Measurements from ENCODE around the gene TMEM130. TPM values are rescaled to one million over a fixed set of nuclear protein-coding genes. Genes with fewer than 3 reads are reported as not detected.

TMEM130 gene
- total RNA-seq, 1 experiment from 2014 or later: not detected

DNA sequence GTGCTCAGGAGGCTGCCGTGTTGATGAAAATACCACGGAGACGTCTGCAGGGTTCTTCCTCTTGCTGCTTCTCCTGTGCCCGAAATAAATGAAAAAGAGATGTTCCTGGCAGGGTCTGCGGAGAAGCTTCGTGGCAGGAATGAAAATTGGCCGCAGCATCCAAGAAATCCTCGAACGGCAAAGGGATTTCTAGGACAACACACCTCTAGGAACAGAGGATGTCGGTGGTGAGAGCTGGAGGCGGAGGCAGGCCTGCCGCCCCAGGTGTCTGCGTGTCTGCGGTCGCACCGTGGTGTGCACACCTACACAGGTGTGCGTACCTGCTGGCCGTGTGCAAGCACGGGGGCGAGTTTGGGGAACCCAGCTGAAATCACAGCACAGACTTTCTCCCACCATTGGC lies 43.4 kb downstream of the TMEM130 start:
- CTCF ChIA-PET: interaction anchor here (0.6 to 0.7 kb wide), 2 partner anchors 72 to 737 kb away, joined by 3 to 10 read pairs; no protein-coding TSS in a partner anchor
- BruUV-seq (replicated peaks): no TSS peak

DNA sequence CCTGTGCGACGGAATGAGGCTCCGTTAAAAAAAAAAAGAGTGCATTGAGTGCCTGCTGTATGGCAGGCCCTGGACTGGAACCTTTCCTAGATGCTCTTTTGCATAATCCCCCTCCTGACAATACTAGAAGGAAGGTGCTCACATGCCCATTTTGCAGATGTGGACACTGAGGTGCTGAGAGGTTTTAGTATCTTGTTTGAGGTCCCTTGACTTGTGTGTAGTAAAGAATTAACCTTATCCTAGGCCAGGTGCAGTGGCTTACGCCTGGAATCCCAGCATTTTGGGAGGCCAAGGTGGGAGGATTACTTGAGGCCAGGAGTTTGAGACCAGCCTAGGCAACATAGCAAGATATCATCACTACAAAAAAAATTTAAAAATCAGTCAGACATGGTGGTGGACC lies 46.6 kb downstream of the TMEM130 start:
- DNase-seq: no peak
- no TSS peak for BruUV-seq (replicated peaks)
- CTCF ChIA-PET: interaction anchor here (0.6 kb wide), 1 partner anchor 8 kb away, joined by 3 read pairs; no protein-coding TSS in a partner anchor

More for the DNA sequence above, 43.4 kb downstream of the TMEM130 start:
- H3K9me3 Mint-ChIP-seq (ENCODE audit: low read depth, unreplicated experiment): no peaks in the 10 kb centered on the region
- peaks cover 7% of the 10 kb centered on the region for H3K4me1 Mint-ChIP-seq (ENCODE audit: low read depth, unreplicated experiment)
- peaks cover 13% of the 10 kb centered on the region for H3K27me3 Mint-ChIP-seq (ENCODE audit: unreplicated experiment)
- TF ChIP-seq, protein P1, sequence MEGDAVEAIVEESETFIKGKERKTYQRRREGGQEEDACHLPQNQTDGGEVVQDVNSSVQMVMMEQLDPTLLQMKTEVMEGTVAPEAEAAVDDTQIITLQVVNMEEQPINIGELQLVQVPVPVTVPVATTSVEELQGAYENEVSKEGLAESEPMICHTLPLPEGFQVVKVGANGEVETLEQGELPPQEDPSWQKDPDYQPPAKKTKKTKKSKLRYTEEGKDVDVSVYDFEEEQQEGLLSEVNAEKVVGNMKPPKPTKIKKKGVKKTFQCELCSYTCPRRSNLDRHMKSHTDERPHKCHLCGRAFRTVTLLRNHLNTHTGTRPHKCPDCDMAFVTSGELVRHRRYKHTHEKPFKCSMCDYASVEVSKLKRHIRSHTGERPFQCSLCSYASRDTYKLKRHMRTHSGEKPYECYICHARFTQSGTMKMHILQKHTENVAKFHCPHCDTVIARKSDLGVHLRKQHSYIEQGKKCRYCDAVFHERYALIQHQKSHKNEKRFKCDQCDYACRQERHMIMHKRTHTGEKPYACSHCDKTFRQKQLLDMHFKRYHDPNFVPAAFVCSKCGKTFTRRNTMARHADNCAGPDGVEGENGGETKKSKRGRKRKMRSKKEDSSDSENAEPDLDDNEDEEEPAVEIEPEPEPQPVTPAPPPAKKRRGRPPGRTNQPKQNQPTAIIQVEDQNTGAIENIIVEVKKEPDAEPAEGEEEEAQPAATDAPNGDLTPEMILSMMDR (IDR thresholded peaks at IDR 0.05; ENCODE audit: unreplicated experiment): no peak
- no peak overlapping the region for H3K27ac Mint-ChIP-seq (ENCODE audit: unreplicated experiment)
- no peaks in the 10 kb centered on the region for H3K36me3 Mint-ChIP-seq (ENCODE audit: insufficient read depth, unreplicated experiment)
- DNase-seq: no peak
- intact Hi-C loops (cut with micrococcal nuclease; ENCODE audit: unreplicated experiment): no loop called here
- no peak overlapping the region for H3K4me3 Mint-ChIP-seq (ENCODE audit: low read depth, unreplicated experiment)

DNA sequence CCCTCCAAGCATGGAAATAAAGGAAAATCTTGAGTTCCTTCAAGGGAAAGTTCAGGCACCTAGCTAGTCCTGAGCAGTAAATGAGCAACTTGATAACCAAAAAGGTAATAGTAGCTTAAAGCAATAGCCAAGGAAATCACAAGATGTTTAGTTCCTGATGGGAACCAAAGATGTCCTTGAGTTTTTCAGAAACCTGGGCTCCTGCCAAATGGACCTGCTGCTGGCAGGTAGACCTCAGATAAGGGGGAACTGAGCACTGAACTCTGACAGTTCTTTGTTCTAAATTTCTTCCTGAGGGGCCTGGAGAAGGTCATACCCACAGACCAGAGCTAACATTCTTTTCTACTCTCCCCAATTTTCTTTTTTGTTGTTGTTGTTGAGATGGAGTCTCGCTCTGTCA lies 48.5 kb downstream of the TMEM130 start:
- BruUV-seq (replicated peaks): no TSS peak
- TF ChIP-seq, protein P1 (IDR thresholded peaks at IDR 0.05; ENCODE audit: unreplicated experiment): no peak
- H3K36me3 Mint-ChIP-seq (ENCODE audit: insufficient read depth, unreplicated experiment): no peaks in the 10 kb centered on the region
- H3K9me3 Mint-ChIP-seq (ENCODE audit: low read depth, unreplicated experiment): no peaks in the 10 kb centered on the region
- DNase-seq: no peak
- intact Hi-C loops (cut with micrococcal nuclease; ENCODE audit: unreplicated experiment): no loop called here
- peaks cover 16% of the 10 kb centered on the region for H3K27me3 Mint-ChIP-seq (ENCODE audit: unreplicated experiment)
- CTCF ChIA-PET: no interaction called here
- H3K4me3 Mint-ChIP-seq (ENCODE audit: low read depth, unreplicated experiment): no peak overlapping the region
- H3K4me1 Mint-ChIP-seq (ENCODE audit: low read depth, unreplicated experiment): peaks cover 13% of the 10 kb centered on the region
- no peak overlapping the region for H3K27ac Mint-ChIP-seq (ENCODE audit: unreplicated experiment)

More for the DNA sequence above, 46.6 kb downstream of the TMEM130 start:
- H3K36me3 Mint-ChIP-seq (ENCODE audit: insufficient read depth, unreplicated experiment): no peaks in the 10 kb centered on the region
- peaks cover 3% of the 10 kb centered on the region for H3K27me3 Mint-ChIP-seq (ENCODE audit: unreplicated experiment)
- intact Hi-C loops (cut with micrococcal nuclease; ENCODE audit: unreplicated experiment): no loop called here
- TF ChIP-seq, protein P1 (IDR thresholded peaks at IDR 0.05; ENCODE audit: unreplicated experiment): no peak
- no peak overlapping the region for H3K4me3 Mint-ChIP-seq (ENCODE audit: low read depth, unreplicated experiment)
- peaks cover 13% of the 10 kb centered on the region for H3K4me1 Mint-ChIP-seq (ENCODE audit: low read depth, unreplicated experiment)
- H3K9me3 Mint-ChIP-seq (ENCODE audit: low read depth, unreplicated experiment): no peaks in the 10 kb centered on the region
- no peak overlapping the region for H3K27ac Mint-ChIP-seq (ENCODE audit: unreplicated experiment)

DNA sequence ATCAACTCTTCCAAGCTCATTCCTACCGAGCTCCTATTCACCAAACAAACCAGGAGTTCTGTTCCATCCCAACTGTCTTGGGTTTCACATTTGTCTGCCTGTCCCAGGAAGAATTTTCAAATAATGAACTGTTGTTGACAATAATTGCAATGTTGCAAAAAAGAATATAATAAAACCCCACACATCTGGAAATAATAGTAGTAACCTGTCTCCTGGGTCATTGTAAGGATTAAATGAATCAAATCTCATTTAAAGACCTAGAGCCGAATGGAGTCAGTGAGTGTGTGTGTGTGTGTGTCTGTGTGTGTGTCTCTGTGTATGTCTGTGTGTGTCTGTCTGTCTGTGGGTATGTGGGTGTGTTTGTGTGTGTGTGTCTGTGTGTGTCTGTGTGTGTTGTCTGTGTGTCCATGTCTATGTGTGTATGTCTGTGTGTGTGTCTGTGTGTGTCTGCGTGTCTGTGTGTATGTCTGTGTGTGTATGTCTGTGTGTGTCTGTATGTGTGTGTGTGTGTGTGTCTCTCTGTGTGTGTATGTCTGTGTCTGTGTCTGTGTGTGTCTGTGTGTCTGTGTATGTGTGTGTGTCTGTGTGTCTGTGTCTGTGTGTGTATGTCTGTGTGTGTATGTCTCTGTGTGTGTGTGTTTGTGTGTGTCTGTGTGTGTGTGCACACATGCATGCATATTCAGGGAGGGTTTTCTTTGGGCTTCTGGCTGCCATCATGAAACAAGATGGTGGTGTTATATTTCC lies 52.7 kb downstream of the TMEM130 start:
- no peak overlapping the region for H3K27ac Mint-ChIP-seq (ENCODE audit: unreplicated experiment)
- no peaks in the 10 kb centered on the region for H3K9me3 Mint-ChIP-seq (ENCODE audit: low read depth, unreplicated experiment)
- H3K36me3 Mint-ChIP-seq (ENCODE audit: insufficient read depth, unreplicated experiment): no peaks in the 10 kb centered on the region
- no TSS peak for BruUV-seq (replicated peaks)
- TF ChIP-seq, protein P1 (IDR thresholded peaks at IDR 0.05; ENCODE audit: unreplicated experiment): no peak
- peaks cover 45% of the 10 kb centered on the region for H3K27me3 Mint-ChIP-seq (ENCODE audit: unreplicated experiment)
- CTCF ChIA-PET: no interaction called here
- peaks cover 6% of the 10 kb centered on the region for H3K4me1 Mint-ChIP-seq (ENCODE audit: low read depth, unreplicated experiment)
- H3K4me3 Mint-ChIP-seq (ENCODE audit: low read depth, unreplicated experiment): no peak overlapping the region
- intact Hi-C loops (cut with micrococcal nuclease; ENCODE audit: unreplicated experiment): no loop called here
- no peak for DNase-seq

Data from Calu3 (cell line).